H9 (cell line): ENCODE measurements around the gene NUDT3. TPM values are rescaled to one million over a fixed set of nuclear protein-coding genes. Genes with fewer than 3 reads are reported as not detected.
"Not testable (repeated sequence)": the region's sequence is repeated elsewhere in the genome, so short reads cannot be mapped to it uniquely, and the experiment has no call there.

Experiments used
- DNase-seq: peaks from one replicate; pipeline ENCODE4 v3.0.0-alpha.2; 2017
- H2AFZ ChIP-seq: one replicate; pipeline ENCODE4 v1.6.1; 2013; ENCODE audit warnings: mild to moderate bottlenecking, low read length, control low read depth, moderate library complexity
- H2AK5ac ChIP-seq: 2 replicates; pipeline ENCODE4 v1.6.1; 2013; ENCODE audit warnings: low read length, control low read depth, mixed read lengths; ENCODE audit not compliant: insufficient read length
- H2BK120ac ChIP-seq: one replicate; pipeline ENCODE4 v1.6.1; 2013; ENCODE audit warnings: low read depth, mild to moderate bottlenecking, low read length, control low read depth, inconsistent platforms; ENCODE audit not compliant: poor library complexity, severe bottlenecking
- H2BK12ac ChIP-seq: 2 replicates; pipeline ENCODE4 v1.6.1; 2013; ENCODE audit warnings: low read length, control low read depth, mixed read lengths, low read depth; ENCODE audit not compliant: insufficient read length
- H2BK15ac ChIP-seq: 2 replicates; pipeline ENCODE4 v1.6.1; 2013; ENCODE audit warnings: low read depth, low read length, control low read depth
- H2BK20ac ChIP-seq: one replicate; pipeline ENCODE4 v1.6.1; 2013; ENCODE audit warnings: low read depth, mild to moderate bottlenecking, low read length, control low read depth, inconsistent platforms; ENCODE audit not compliant: poor library complexity, severe bottlenecking
- H2BK5ac ChIP-seq: 2 replicates; pipeline ENCODE4 v1.6.1; 2013; ENCODE audit warnings: low read length, control low read depth, mixed read lengths; ENCODE audit not compliant: insufficient read length
- H3K14ac ChIP-seq: 2 replicates; pipeline ENCODE4 v1.6.1; 2013; ENCODE audit warnings: low read length, control low read depth; ENCODE audit not compliant: insufficient read depth
- H3K18ac ChIP-seq: 2 replicates; pipeline ENCODE4 v1.6.1; 2013; ENCODE audit warnings: low read depth, mild to moderate bottlenecking, mixed read lengths, low read length, control low read depth; ENCODE audit not compliant: insufficient read length
- H3K23ac ChIP-seq: 2 replicates; pipeline ENCODE4 v1.6.1; 2013; ENCODE audit warnings: low read length, control low read depth, mixed read lengths, low read depth; ENCODE audit not compliant: insufficient read length
- H3K23me2 ChIP-seq: 2 replicates; pipeline ENCODE4 v1.6.1; 2013; ENCODE audit warnings: low read depth, mild to moderate bottlenecking, mixed read lengths, low read length, control low read depth; ENCODE audit not compliant: insufficient read length, poor library complexity, severe bottlenecking
- H3K27ac ChIP-seq: 2 replicates; pipeline ENCODE4 v1.5.1; 2013; ENCODE audit warnings: low read length, control low read depth, mixed read lengths, low read depth; ENCODE audit not compliant: insufficient read length
- H3K27me3 ChIP-seq: 2 replicates; pipeline ENCODE4 v1.6.1; 2013; ENCODE audit warnings: low read length, control low read depth, inconsistent platforms; ENCODE audit not compliant: insufficient read depth
- H3K4ac ChIP-seq: 2 replicates; pipeline ENCODE4 v1.6.1; 2013; ENCODE audit warnings: low read depth, mild to moderate bottlenecking, control low read depth, inconsistent platforms, low read length, moderate library complexity
- H3K4me1 ChIP-seq: 2 replicates; pipeline ENCODE4 v1.6.1; 2013; ENCODE audit warnings: low read length, control low read depth, inconsistent platforms; ENCODE audit not compliant: insufficient read depth
- H3K4me2 ChIP-seq: 2 replicates; pipeline ENCODE4 v1.6.1; 2013; ENCODE audit warnings: low read length, control low read depth, mixed read lengths; ENCODE audit not compliant: insufficient read length, insufficient read depth
- H3K56ac ChIP-seq: 2 replicates; pipeline ENCODE4 v1.6.1; 2013; ENCODE audit warnings: low read depth, mild to moderate bottlenecking, mixed read lengths, low read length, control low read depth; ENCODE audit not compliant: insufficient read length
- H3K79me1 ChIP-seq: 2 replicates; pipeline ENCODE4 v1.6.1; 2013; ENCODE audit warnings: low read depth, mild to moderate bottlenecking, moderate library complexity, low read length, control low read depth, inconsistent platforms; ENCODE audit not compliant: insufficient read depth, poor library complexity, severe bottlenecking
- H3K79me2 ChIP-seq: 2 replicates; pipeline ENCODE4 v1.6.1; 2013; ENCODE audit warnings: low read length, control low read depth, inconsistent platforms; ENCODE audit not compliant: insufficient read depth
- H3K9ac ChIP-seq: 2 replicates; pipeline ENCODE4 v1.6.1; 2013; ENCODE audit warnings: low read length, control low read depth, mixed read lengths; ENCODE audit not compliant: insufficient read length; ENCODE audit errors: extremely low read depth
- H3K9me3 ChIP-seq: one replicate; pipeline ENCODE4 v1.6.1; 2013; ENCODE audit warnings: low read depth, low read length, inconsistent platforms; ENCODE audit not compliant: control insufficient read depth
- H3T11ph ChIP-seq: one replicate; pipeline ENCODE4 v1.6.1; 2013; ENCODE audit warnings: mild to moderate bottlenecking, low read length, control low read depth, inconsistent platforms
- H4K20me1 ChIP-seq: one replicate; pipeline ENCODE4 v1.6.1; 2013; ENCODE audit not compliant: control insufficient read depth, insufficient read length, insufficient read depth
- H4K5ac ChIP-seq: 2 replicates; pipeline ENCODE4 v1.6.1; 2013; ENCODE audit warnings: low read depth, mild to moderate bottlenecking, mixed read lengths, low read length, control low read depth; ENCODE audit not compliant: insufficient read length
- H4K8ac ChIP-seq: replicated peaks from 2 replicates; pipeline ENCODE4 v1.6.1; 2013; ENCODE audit warnings: low read length, control low read depth, mixed read lengths, low read depth; ENCODE audit not compliant: insufficient read length
- H4K91ac ChIP-seq: 2 replicates; pipeline ENCODE4 v1.6.1; 2013; ENCODE audit warnings: low read depth, mild to moderate bottlenecking, moderate library complexity, mixed read lengths, low read length, control low read depth; ENCODE audit not compliant: insufficient read length
- H3K27ac Mint-ChIP-seq, 3 experiments: 2 replicates in 2 of 3; 3 replicates in 1 of 3; pipeline ENCODE4 v1.8.0; 2020 to 2021; ENCODE audit warnings: mixed read lengths in 3 of 3, mild to moderate bottlenecking in 1 of 3, moderate library complexity in 1 of 3
- H3K27me3 Mint-ChIP-seq: 2 replicates; pipeline ENCODE4 v1.8.0; 2021; ENCODE audit warnings: low read depth, mild to moderate bottlenecking, moderate library complexity, mixed read lengths
- H3K36me3 Mint-ChIP-seq, 3 experiments: 2 replicates in 2 of 3; 3 replicates in 1 of 3; pipeline ENCODE4 v1.8.0; 2020 to 2021; ENCODE audit warnings: low read depth in 3 of 3, mixed read lengths in 3 of 3; ENCODE audit not compliant: insufficient read depth in 1 of 3
- H3K4me1 Mint-ChIP-seq, 2 experiments: 2 replicates each; pipeline ENCODE4 v1.8.0; 2020; ENCODE audit warnings: mixed read lengths in 2 of 2
- H3K4me3 Mint-ChIP-seq, 2 experiments: 2 replicates in 1 of 2; 3 replicates in 1 of 2; pipeline ENCODE4 v1.8.0; 2020 to 2021; ENCODE audit warnings: mild to moderate bottlenecking in 2 of 2, mixed read lengths in 2 of 2, moderate library complexity in 1 of 2
- H3K9me3 Mint-ChIP-seq, 2 experiments: 2 replicates in 1 of 2; 3 replicates in 1 of 2; pipeline ENCODE4 v1.8.0; 2020; ENCODE audit warnings: mild to moderate bottlenecking in 2 of 2, mixed read lengths in 2 of 2, moderate library complexity in 1 of 2
- WGBS: extraction: QIAGEN DNeasy Blood & Tissue Kit; methylation state at CpG from one replicate; pipeline ENCODE4 v1.1.7; 2013; ENCODE audit warnings: missing lambda C conversion rate, low lambda C conversion rate, mixed read lengths; ENCODE audit not compliant: insufficient read length; ENCODE audit errors: extremely low coverage; 5-methylcytosine and 5-hydroxymethylcytosine counted together
- total RNA-seq: library from RNA; stranded (reverse); gene quantifications from 2 replicates; pipeline ENCODE4 v1.2.1, GENCODE V29; 2021
- TF ChIP-seq, protein P1 (sequence below): fragments of 200-600 bp; sonication (generic); conservative IDR thresholded peaks from 3 replicates; pipeline ENCODE4 v1.8.0; 2021; ENCODE audit warnings: antibody characterized with exemption, mild to moderate bottlenecking

The NUDT3 gene
- total RNA-seq, 1 experiment from 2014 or later = 23.6 TPM

DNA sequence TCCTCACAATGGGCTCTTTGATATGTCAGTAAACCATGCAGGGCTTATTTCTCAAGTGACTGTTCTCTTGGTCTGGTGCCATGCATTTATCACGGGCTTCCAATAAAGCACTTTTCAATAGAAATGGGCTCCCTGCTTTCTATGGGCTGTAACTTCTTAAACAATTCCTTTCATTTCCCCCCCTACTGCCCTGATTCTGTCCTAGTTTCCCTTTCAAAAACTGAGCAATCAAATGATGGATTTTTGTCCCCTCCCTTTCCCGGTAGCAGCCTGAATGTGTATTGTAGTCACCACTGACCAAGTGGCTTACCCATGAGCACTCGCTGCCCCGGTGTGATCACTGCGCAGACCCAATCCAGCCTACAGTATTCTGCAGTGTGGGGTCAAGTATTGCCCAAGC is 19.5 kb upstream of the NUDT3 start:
- Histone ChIP-seq H4K20me1 (no peaks in the 10 kb centered on the region), H2AFZ (no peak overlapping the region), H2BK20ac (no peak overlapping the region), H3K23me2 (no peaks in the 10 kb centered on the region), H3K23ac (no peak overlapping the region), H4K8ac (no peak overlapping the region), H3K4me1 (no peaks in the 10 kb centered on the region), H2AK5ac (no peak overlapping the region), H3K18ac (no peak overlapping the region), H3K14ac (no peak overlapping the region), H3K56ac (no peak overlapping the region), H4K5ac (no peak overlapping the region), H3K4ac (no peak overlapping the region), H2BK12ac (no peak overlapping the region), H3T11ph (no peak overlapping the region), H4K91ac (no peak overlapping the region), H2BK5ac (no peak overlapping the region), H2BK120ac (no peak overlapping the region), H3K79me2 (no peaks in the 10 kb centered on the region), H3K27ac (no peak overlapping the region), H3K4me2 (no peak overlapping the region), H3K9ac (no peak overlapping the region), H3K79me1 (no peaks in the 10 kb centered on the region), H3K27me3 (no peaks in the 10 kb centered on the region), H3K9me3 (no peaks in the 10 kb centered on the region), H2BK15ac (no peak overlapping the region)
- TF ChIP-seq, protein P1, sequence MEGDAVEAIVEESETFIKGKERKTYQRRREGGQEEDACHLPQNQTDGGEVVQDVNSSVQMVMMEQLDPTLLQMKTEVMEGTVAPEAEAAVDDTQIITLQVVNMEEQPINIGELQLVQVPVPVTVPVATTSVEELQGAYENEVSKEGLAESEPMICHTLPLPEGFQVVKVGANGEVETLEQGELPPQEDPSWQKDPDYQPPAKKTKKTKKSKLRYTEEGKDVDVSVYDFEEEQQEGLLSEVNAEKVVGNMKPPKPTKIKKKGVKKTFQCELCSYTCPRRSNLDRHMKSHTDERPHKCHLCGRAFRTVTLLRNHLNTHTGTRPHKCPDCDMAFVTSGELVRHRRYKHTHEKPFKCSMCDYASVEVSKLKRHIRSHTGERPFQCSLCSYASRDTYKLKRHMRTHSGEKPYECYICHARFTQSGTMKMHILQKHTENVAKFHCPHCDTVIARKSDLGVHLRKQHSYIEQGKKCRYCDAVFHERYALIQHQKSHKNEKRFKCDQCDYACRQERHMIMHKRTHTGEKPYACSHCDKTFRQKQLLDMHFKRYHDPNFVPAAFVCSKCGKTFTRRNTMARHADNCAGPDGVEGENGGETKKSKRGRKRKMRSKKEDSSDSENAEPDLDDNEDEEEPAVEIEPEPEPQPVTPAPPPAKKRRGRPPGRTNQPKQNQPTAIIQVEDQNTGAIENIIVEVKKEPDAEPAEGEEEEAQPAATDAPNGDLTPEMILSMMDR = no peak
- H3K9me3 Mint-ChIP-seq = no peaks in the 10 kb centered on the region
- no peak overlapping the region for H3K4me3 Mint-ChIP-seq
- H3K36me3 Mint-ChIP-seq = peaks cover 9 to 27% (median 15%) of the 10 kb centered on the region in 3 experiments
- DNase-seq = no peak
- H3K27me3 Mint-ChIP-seq = no peaks in the 10 kb centered on the region
- WGBS = no CpG with 5 or more reads among the region's 5 CpGs
- no peak overlapping the region for H3K27ac Mint-ChIP-seq
- no peaks in the 10 kb centered on the region for H3K4me1 Mint-ChIP-seq

DNA sequence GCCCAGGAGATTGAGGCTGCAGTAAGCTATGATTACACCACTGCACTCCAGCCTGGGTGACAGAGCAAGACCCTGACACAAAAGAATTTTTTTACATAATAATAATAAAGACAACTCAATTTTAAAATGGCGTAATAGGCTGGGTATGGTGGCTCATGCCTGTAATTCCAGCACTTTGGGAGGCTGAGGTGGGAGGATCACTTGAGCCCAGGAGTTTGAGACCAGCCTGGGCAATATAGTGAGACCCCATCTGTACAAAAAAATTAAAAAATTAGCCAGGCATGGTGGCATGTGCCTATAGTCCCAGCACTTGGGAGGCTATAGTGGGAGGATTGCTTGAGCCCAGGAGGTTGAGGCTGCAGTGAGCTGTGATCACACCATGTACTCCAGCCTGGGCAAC is 15.4 kb upstream of the NUDT3 start:
- H2BK120ac ChIP-seq, H3T11ph ChIP-seq, H2BK12ac ChIP-seq, H4K91ac ChIP-seq, H2AK5ac ChIP-seq, DNase-seq, H2AFZ ChIP-seq, H4K5ac ChIP-seq, H3K14ac ChIP-seq, H3K23ac ChIP-seq, H3K27ac Mint-ChIP-seq, H3K4ac ChIP-seq, H3K27me3 Mint-ChIP-seq, H3K18ac ChIP-seq, H3K4me1 ChIP-seq, H3K27me3 ChIP-seq, H3K23me2 ChIP-seq, H3K9me3 Mint-ChIP-seq, H2BK20ac ChIP-seq, H3K36me3 Mint-ChIP-seq, H3K4me2 ChIP-seq, H3K79me1 ChIP-seq, H2BK15ac ChIP-seq, H3K9me3 ChIP-seq, H3K79me2 ChIP-seq, H3K27ac ChIP-seq, H3K9ac ChIP-seq, H4K8ac ChIP-seq, H3K4me1 Mint-ChIP-seq, H3K4me3 Mint-ChIP-seq, H3K56ac ChIP-seq, H4K20me1 ChIP-seq, H2BK5ac ChIP-seq: not testable (repeated sequence)
- no CpG with 5 or more reads among the region's 1 CpG for WGBS
